Omental fat pad (tissue), 4 donors: ENCODE measurements around the gene PROSER3. TPM values are rescaled to one million over a fixed set of nuclear protein-coding genes. Genes with fewer than 3 reads are reported as not detected.

Experiments used
- ATAC-seq: fragments of 150-250 bp; one replicate; pipeline ENCODE4 v1.9.1; 2016; ENCODE audit warnings: mild to moderate bottlenecking, moderate library complexity; ENCODE audit not compliant: low FRiP score
- DNase-seq: peaks from one replicate; pipeline ENCODE4 v3.0.0-alpha.2; 2019; ENCODE audit warnings: low spot score
- total RNA-seq, 4 donors: library from RNA; depleted of rRNA; stranded (reverse); fragments of >200 nt; gene quantifications; one replicate each; pipeline ENCODE4 v1.1.0, GENCODE V29; 2016
- TF ChIP-seq, protein P1 (sequence below), 3 donors: fragments of 450-650 bp; IDR thresholded peaks; one replicate each; pipeline ENCODE4 v1.5.1; 2016 to 2017; ENCODE audit warnings: antibody characterized with exemption in 3 of 3, mild to moderate bottlenecking in 3 of 3, moderate library complexity in 2 of 3

Gene PROSER3
- total RNA-seq, 4 donors from 2014 or later = 3.7 to 7.5 (median 5.3) TPM

- TF ChIP-seq, protein P1, sequence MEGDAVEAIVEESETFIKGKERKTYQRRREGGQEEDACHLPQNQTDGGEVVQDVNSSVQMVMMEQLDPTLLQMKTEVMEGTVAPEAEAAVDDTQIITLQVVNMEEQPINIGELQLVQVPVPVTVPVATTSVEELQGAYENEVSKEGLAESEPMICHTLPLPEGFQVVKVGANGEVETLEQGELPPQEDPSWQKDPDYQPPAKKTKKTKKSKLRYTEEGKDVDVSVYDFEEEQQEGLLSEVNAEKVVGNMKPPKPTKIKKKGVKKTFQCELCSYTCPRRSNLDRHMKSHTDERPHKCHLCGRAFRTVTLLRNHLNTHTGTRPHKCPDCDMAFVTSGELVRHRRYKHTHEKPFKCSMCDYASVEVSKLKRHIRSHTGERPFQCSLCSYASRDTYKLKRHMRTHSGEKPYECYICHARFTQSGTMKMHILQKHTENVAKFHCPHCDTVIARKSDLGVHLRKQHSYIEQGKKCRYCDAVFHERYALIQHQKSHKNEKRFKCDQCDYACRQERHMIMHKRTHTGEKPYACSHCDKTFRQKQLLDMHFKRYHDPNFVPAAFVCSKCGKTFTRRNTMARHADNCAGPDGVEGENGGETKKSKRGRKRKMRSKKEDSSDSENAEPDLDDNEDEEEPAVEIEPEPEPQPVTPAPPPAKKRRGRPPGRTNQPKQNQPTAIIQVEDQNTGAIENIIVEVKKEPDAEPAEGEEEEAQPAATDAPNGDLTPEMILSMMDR (IDR thresholded peaks at IDR 0.05) = no peak
- ATAC-seq (no peak), DNase-seq (no peak)
Measured at GRCh38 chr19:35734273-35734672, 23.7 kb upstream of the PROSER3 start.

DNA sequence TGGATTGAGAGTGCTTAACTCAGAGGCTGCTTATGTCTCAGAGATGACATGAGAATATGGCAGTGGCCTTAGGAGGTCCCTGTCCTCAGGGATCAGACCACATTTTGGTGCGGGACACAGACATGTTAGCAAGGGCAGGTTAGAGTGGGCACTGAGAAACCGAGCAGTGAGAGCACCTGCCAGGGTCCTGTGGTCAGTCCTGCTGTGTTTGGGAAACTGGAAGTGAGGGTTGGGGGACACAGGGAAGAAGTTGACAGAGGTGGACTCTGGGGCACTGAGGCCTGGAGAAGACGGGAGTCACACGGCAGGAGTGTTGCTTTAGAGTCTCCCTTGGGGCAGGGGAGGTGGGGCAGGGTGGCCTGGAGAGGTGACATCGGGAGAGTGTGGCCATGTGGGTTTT, 23.1 kb upstream of the PROSER3 start:
- TF ChIP-seq, protein P1 (IDR thresholded peaks at IDR 0.05) = no peak
- DNase-seq (no peak), ATAC-seq (no peak)

- TF ChIP-seq, protein P1 (IDR thresholded peaks at IDR 0.05) = no peak
- DNase-seq = no peak
- ATAC-seq = no peak
Measured at GRCh38 chr19:35736913-35737886, 20.8 kb upstream of the PROSER3 start.

DNA sequence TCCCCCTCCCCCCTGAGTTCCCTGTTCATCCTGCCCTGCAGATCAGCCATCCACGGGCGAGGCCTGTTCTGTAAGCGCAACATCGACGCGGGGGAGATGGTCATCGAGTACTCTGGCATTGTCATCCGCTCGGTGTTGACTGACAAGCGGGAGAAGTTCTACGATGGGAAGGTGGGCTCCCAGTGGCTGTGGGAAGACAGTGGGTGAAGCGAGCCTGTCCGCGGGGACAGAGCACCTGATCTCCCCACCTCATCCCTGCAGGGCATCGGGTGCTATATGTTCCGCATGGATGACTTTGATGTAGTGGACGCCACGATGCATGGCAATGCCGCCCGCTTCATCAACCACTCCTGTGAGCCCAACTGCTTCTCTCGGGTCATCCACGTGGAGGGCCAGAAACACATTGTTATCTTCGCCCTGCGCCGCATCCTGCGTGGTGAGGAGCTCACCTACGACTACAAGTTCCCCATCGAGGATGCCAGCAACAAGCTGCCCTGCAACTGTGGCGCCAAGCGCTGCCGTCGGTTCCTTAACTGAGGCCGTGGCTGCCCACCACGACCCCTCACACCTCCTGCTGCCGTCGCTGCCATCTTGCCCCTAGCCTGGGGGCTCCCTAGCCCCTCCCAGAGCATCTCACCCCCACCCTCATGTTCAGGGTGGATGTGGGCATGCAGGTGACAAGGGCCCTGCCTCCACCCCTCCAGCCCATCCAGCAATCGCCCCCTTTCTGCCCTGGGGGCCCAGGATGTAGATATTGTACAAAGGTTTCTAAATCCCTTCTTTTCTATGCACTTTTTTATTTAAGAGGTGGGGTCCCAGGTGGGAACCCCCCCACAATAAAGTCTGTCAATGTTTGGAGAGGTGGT, 19.7 kb upstream of the PROSER3 start:
- ATAC-seq (no peak), DNase-seq (no peak)
- TF ChIP-seq, protein P1 (IDR thresholded peaks at IDR 0.05) = no peak

DNA sequence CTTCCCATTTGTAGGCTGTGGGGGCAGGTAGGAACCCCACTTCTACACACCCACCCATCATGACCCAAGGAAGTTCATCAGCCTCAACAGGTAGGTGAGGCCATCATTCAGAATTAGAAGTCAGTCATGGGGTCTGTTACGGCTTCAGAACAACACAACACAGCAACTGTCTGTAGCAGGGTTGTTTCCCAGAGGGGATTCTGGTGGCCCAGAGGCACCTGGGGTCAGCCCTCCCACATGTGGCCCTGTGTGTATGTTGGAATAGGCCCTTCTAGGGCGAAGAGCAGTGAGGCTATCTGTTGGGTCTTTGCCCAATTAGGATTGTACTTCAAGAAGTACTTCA, 19.1 kb upstream of the PROSER3 start:
- DNase-seq = no peak
- TF ChIP-seq, protein P1 (IDR thresholded peaks at IDR 0.05) = no peak
- no peak for ATAC-seq

- TF ChIP-seq, protein P1 (IDR thresholded peaks at IDR 0.05) = no peak
- ATAC-seq = no peak
- no peak for DNase-seq
Measured at GRCh38 chr19:35739275-35740107, 18.5 kb upstream of the PROSER3 start.
